ENCODE data around the gene PMPCA. TPM values are rescaled to one million over a fixed set of nuclear protein-coding genes. Genes with fewer than 3 reads are reported as not detected.

The PMPCA gene
- total and polyA plus RNA-seq, 2 donors (not counting 1 experiment from before 2014, with no cell fraction given), result 26.4 to 70.2 TPM

- peak overlapping the region; percentile 77 for H3K27ac ChIP-seq (ENCODE audit: insufficient read depth, low read length)
- H3K36me3 ChIP-seq (ENCODE audit: control insufficient read depth, insufficient read depth, low read length), result peaks cover 22% of the 10 kb centered on the region
- no peak for TF ChIP-seq CTCF (conservative IDR thresholded peaks at IDR 0.05 in 1 of 2, IDR thresholded peaks at IDR 0.05 in 1 of 2; ENCODE audit: low read depth in 1 of 2, low read length in 2 of 2)
- no peak for TF ChIP-seq EZH2 (IDR thresholded peaks at IDR 0.05; ENCODE audit: low read length, missing control alignments)
These were observed 28.4 kb downstream of the PMPCA start for GRCh38 chr9:136438548-136439480.

DNA sequence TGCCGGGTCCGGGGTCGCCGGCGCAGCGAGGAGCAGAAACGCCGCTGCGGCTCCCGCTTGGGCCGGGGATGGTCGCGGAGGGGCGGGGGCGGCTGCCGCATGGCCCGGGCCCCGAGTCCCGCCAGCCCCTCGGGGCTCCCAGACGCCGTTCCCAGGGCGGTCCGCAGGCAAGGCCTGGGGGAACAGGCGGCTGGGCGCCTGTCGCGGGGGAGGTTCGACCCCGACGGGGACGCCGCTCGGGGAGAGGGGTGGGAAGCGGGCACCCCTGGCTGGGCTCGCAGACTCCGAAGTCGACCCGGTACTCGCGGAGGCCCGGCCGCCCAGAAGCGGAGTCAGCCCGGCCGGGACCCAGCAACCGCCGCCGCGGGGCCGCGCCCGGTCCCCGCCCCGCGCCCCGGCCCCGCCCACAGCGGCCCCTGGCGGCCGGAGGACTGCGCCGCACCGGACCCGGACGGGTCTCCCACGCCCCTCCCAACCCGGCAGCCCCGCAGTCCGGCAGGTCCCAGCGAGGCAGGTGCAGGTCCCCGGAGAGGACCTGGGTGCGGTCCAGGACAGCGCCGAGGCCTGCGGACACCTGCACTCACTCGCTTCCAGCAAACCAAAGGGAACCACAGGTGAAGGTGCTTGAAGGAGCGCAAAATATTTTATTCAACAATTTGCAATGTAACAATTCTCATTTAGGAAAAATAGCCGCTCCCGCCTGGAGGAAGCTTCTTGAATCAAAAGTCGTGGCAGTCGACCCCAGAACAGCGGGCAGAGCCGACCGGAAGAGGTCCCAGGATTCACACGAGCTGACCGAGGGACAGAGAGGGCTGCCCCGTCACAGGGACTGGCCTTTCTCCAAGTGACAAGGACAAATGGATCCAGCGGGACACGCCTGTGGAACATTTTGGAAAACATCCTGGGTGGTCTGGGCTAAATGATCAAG is 29.3 kb downstream of the PMPCA start, which contains the start of gene INPP5E:
Gene INPP5E, minus strand, starts transcription at position 365 of the 928 bp plus-strand sequence. CDS start 426 bp downstream, outside the sequence.
- DNase-seq (ENCODE audit: low read depth in 2 of 2), result peak; percentile 64 to 69
- H2AFZ ChIP-seq (ENCODE audit: low read length), result no peak within 1 kb of the TSS

More at GRCh38 chr9:136438548-136439480, 28.4 kb downstream of the PMPCA start:
- Histone ChIP-seq H3K27me3 (ENCODE audit: control insufficient read depth, insufficient read depth, low read length) (no peaks in the 10 kb centered on the region), H2AFZ (ENCODE audit: low read length) (no peak overlapping the region), H4K20me1 (ENCODE audit: control insufficient read depth, extremely low read depth, insufficient read depth, low read length) (no peaks in the 10 kb centered on the region), H3K9ac (ENCODE audit: insufficient read depth, low read length) (peak overlapping the region; percentile 85), H3K4me3 (replicated peaks in 1 of 4; ENCODE audit: control extremely low read depth in 1 of 4, insufficient read depth in 1 of 4, low read depth in 3 of 4, low read length in 4 of 4) (peak overlapping the region; percentile 73 to 83 (median 78)), H3K4me1 (ENCODE audit: control insufficient read depth, extremely low read depth, insufficient read depth, low read length) (peaks cover 13% of the 10 kb centered on the region), H3K4me2 (ENCODE audit: extremely low read depth, insufficient read depth, low read length) (peak overlapping the region; percentile 90), H3K9me3 (ENCODE audit: control insufficient read depth, insufficient read depth, low read depth, low read length) (no peaks in the 10 kb centered on the region), H3K79me2 (ENCODE audit: control insufficient read depth, insufficient read depth, low read length) (peaks cover 42% of the 10 kb centered on the region)
- DNase-seq (ENCODE audit: low read depth in 2 of 2), result peak in 1 of 2 donors; percentile 31

More for the DNA sequence above, 29.3 kb downstream of the PMPCA start, which contains the start of gene INPP5E:
- H3K27me3 ChIP-seq (ENCODE audit: control insufficient read depth, insufficient read depth, low read length), result no peaks in the 10 kb centered on the region
- no peaks in the 10 kb centered on the region for H3K9me3 ChIP-seq (ENCODE audit: control insufficient read depth, insufficient read depth, low read depth, low read length)
- peak within 1 kb of the TSS; percentile 85 for H3K9ac ChIP-seq (ENCODE audit: insufficient read depth, low read length)
- peaks cover 25% of the 10 kb centered on the region for H3K36me3 ChIP-seq (ENCODE audit: control insufficient read depth, insufficient read depth, low read length)
- peak within 1 kb of the TSS; percentile 90 for H3K4me2 ChIP-seq (ENCODE audit: extremely low read depth, insufficient read depth, low read length)
- peaks cover 13% of the 10 kb centered on the region for H3K4me1 ChIP-seq (ENCODE audit: control insufficient read depth, extremely low read depth, insufficient read depth, low read length)
- TF ChIP-seq CTCF (conservative IDR thresholded peaks at IDR 0.05 in 1 of 2, IDR thresholded peaks at IDR 0.05 in 1 of 2; ENCODE audit: low read depth in 1 of 2, low read length in 2 of 2) (peak; percentile 31 to 38), EZH2 (IDR thresholded peaks at IDR 0.05; ENCODE audit: low read length, missing control alignments) (no peak)
- H3K27ac ChIP-seq (ENCODE audit: insufficient read depth, low read length), result peak within 1 kb of the TSS; percentile 77
- peak within 1 kb of the TSS; percentile 73 to 83 (median 78) for H3K4me3 ChIP-seq (replicated peaks in 1 of 4; ENCODE audit: control extremely low read depth in 1 of 4, insufficient read depth in 1 of 4, low read depth in 3 of 4, low read length in 4 of 4)
- H3K79me2 ChIP-seq (ENCODE audit: control insufficient read depth, insufficient read depth, low read length), result peaks cover 42% of the 10 kb centered on the region
- no peaks in the 10 kb centered on the region for H4K20me1 ChIP-seq (ENCODE audit: control insufficient read depth, extremely low read depth, insufficient read depth, low read length)
